Heart left ventricle (tissue), 16 donors: Measurements from ENCODE around the gene DENND6B. TPM values are rescaled to one million over a fixed set of nuclear protein-coding genes. Genes with fewer than 3 reads are reported as not detected.
A peak's percentile ranks its signal among the peaks of the same experiment; 100 is the strongest.

Experiments
- ATAC-seq, 4 donors: fragments of 200-7000 bp; cut with Tn5 transposase; one replicate each; pipeline ENCODE4 v1.9.1; 2020 to 2022; ENCODE audit warnings: moderate library complexity in 4 of 4, mild to moderate bottlenecking in 3 of 4, moderate number of reproducible peaks in 1 of 4
- DNase-seq, 5 donors: peaks; one replicate each; pipeline ENCODE4 v3.0.0-alpha.2; 2020
- H3K27ac ChIP-seq, 12 donors: fragments of 200-600 bp; sonication (generic) in 4 of 12; one replicate each; pipeline versions ENCODE4 v1.5.0 to v1.8.0; 2016 to 2022; ENCODE audit warnings: mild to moderate bottlenecking in 2 of 12
- H3K27me3 ChIP-seq, 9 donors: fragments of 200-600 bp; sonication (generic) in 2 of 9; one replicate each; pipeline versions ENCODE4 v1.5.1 to v1.8.0; 2016 to 2022; ENCODE audit warnings: mild to moderate bottlenecking in 3 of 9
- H3K36me3 ChIP-seq, 9 donors: fragments of 200-600 bp; sonication (generic) in 2 of 9; one replicate each; pipeline versions ENCODE4 v1.5.0 to v1.8.0; 2018 to 2022; ENCODE audit warnings: mild to moderate bottlenecking in 2 of 9
- H3K4me1 ChIP-seq, 12 donors: fragments of 200-600 bp; sonication (generic) in 4 of 12; one replicate each; pipeline versions ENCODE4 v1.5.0 to v1.8.0; 2016 to 2022; ENCODE audit warnings: mild to moderate bottlenecking in 3 of 12
- H3K4me3 ChIP-seq, 12 donors: fragments of 200-600 bp; sonication (generic) in 4 of 12; one replicate each; pipeline versions ENCODE4 v1.5.0 to v1.8.0; 2017 to 2022; ENCODE audit warnings: mild to moderate bottlenecking in 9 of 12, moderate library complexity in 4 of 12
- H3K9me3 ChIP-seq, 12 donors: fragments of 200-600 bp; sonication (generic) in 4 of 12; one replicate each; pipeline versions ENCODE4 v1.5.0 to v1.8.0; 2016 to 2022; ENCODE audit warnings: mild to moderate bottlenecking in 1 of 12
- CTCF ChIP-seq, 12 donors: fragments of 200-600 bp; sonication (generic) in 4 of 12; IDR thresholded peaks; one replicate each; pipeline versions ENCODE4 v1.5.0 to v1.8.0; 2018 to 2022; ENCODE audit warnings: antibody characterized with exemption in 12 of 12, mild to moderate bottlenecking in 5 of 12
- POLR2A ChIP-seq, 2 donors: fragments of 450-650 bp; IDR thresholded peaks; one replicate each; pipeline ENCODE4 v1.6.1; 2017; ENCODE audit warnings: antibody characterized with exemption in 2 of 2, mild to moderate bottlenecking in 2 of 2, moderate library complexity in 2 of 2
- WGBS, 4 donors: extraction: QIAGEN DNeasy Blood & Tissue Kit in 2 of 4; methylation state at CpG; one replicate each; pipeline versions ENCODE4 v1.1.5 to v1.1.7; 2013 to 2018; 5-methylcytosine and 5-hydroxymethylcytosine counted together
- intact Hi-C, 10 donors: fragments of 100-400 bp; cut with DNase I; formaldehyde crosslinking; loops; one replicate each; pipeline versions ENCODE4 v1.11.1 to v1.14.2; 2022
- polyA plus RNA-seq, 2 donors: library from polyadenylated mRNA; stranded (reverse); fragments of 200-250 nt; gene quantifications; one replicate each; pipeline ENCODE4 v1.2.3, GENCODE V29; 2013
- total RNA-seq, 9 donors: library from RNA; depleted of rRNA in 2 of 9; stranded (reverse); fragments of >200 nt in 2 of 9; fragmentation: NEBNext Ultra II Directional in 3 of 9; extraction: Animal tissue kit (Norgen Biotek cat#: 25700) in 3 of 9; gene quantifications; one replicate each; pipeline versions ENCODE4 v1.1.0 to v1.2.4, GENCODE V29; 2016 to 2023
- donor health status: ischemic (EF 13 %, LVEDD 7.1; RV severe dilation, severe dysfunction).
- donor health status: healthy with polysubstance abuse.
- donor health status: DM: no; HTN: yes; CAD: no.
- donor health status: DM: no; HTN: no; CAD: no.
- donor health status: ischemic (EF 25% LVEDD 6.9; RV normal size, moderate dysfunction).
- donor health status: ischemic (EF 25% LVEDD 5.7; RV mildly dilated, moderate dysfunction).
- donor health status: healthy.
- donor health status: DM: yes; HTN: yes; CAD: no.
- donor health status: ischemic (EF 35%, LVEDD 5.7; RV mildly dilated, moderate dysfunction).
- donor health status: nonischemic (EF 11% LVEDD 7.7; RV severe dilation, severe dysfunction).
- donor health status: DM: yes; HTN: yes; CAD: no.
- donor health status: PGD.
- donor health status: ischemic (EF 29% LVEDD 5.4; RV normal size, mild dysfunction).
- donor health status: nonischemic (EF 23%, LVEDD 6.1; RV moderate dilation, normal function).

Gene DENND6B
- total and polyA plus RNA-seq, 11 donors: 1.0 to 3.2 (median 1.5) TPM

- intact Hi-C loops: loop anchor here in 1 of 10 donors (10.0 kb wide), 1 partner anchor 193 kb away; no protein-coding TSS in a partner anchor
- TF ChIP-seq CTCF (IDR thresholded peaks at IDR 0.05): no peak
- peaks cover 0 to 10% (median 2%) of the 10 kb centered on the region in 12 donors for H3K4me1 ChIP-seq
- H3K36me3 ChIP-seq: peaks cover 0 to 19% (median 12%) of the 10 kb centered on the region in 9 donors
- DNase-seq (no peak), ATAC-seq (no peak)
- H3K9me3 ChIP-seq: no peaks in the 10 kb centered on the region
- H3K27me3 ChIP-seq: no peaks in the 10 kb centered on the region
- WGBS, 4 donors: 62 to 73% (median 68%) methylated on average over 2 of the region's 2 CpGs
- no peak overlapping the region for H3K4me3 ChIP-seq
- no peak overlapping the region for H3K27ac ChIP-seq
Observed at GRCh38 chr22:50348058-50348457, 21.2 kb upstream of the DENND6B start.

GRCh38 chr22:50347157-50347556 is 20.3 kb upstream of the DENND6B start:
- 71 to 75% (median 72%) methylated on average over 8 of the region's 8 CpGs for WGBS, 4 donors
- no peak for TF ChIP-seq POLR2A (IDR thresholded peaks at IDR 0.05)
- no peak for TF ChIP-seq CTCF (IDR thresholded peaks at IDR 0.05)

GRCh38 chr22:50346470-50346869 is 19.7 kb upstream of the DENND6B start:
- Histone ChIP-seq H3K27ac (no peak overlapping the region), H3K4me1 (peaks cover 0 to 22% (median 9%) of the 10 kb centered on the region in 12 donors), H3K27me3 (no peaks in the 10 kb centered on the region), H3K4me3 (no peak overlapping the region), H3K36me3 (peaks cover 0 to 5% (median 0%) of the 10 kb centered on the region in 9 donors), H3K9me3 (no peaks in the 10 kb centered on the region)
- no peak for TF ChIP-seq CTCF (IDR thresholded peaks at IDR 0.05)
- no peak for TF ChIP-seq POLR2A (IDR thresholded peaks at IDR 0.05)
- ATAC-seq: no peak
- no peak for DNase-seq
- 73 to 79% (median 77%) methylated on average over 8 of the region's 8 CpGs for WGBS, 4 donors
- intact Hi-C loops: loop anchor here in 1 of 10 donors (10.0 kb wide), 1 partner anchor 192 kb away; no protein-coding TSS in a partner anchor

More at GRCh38 chr22:50347157-50347556, 20.3 kb upstream of the DENND6B start:
- Histone ChIP-seq H3K36me3 (peaks cover 0 to 10% (median 3%) of the 10 kb centered on the region in 9 donors), H3K27me3 (no peaks in the 10 kb centered on the region), H3K27ac (no peak overlapping the region), H3K9me3 (no peaks in the 10 kb centered on the region), H3K4me1 (peaks cover 0 to 18% (median 6%) of the 10 kb centered on the region in 12 donors), H3K4me3 (no peak overlapping the region)
- intact Hi-C loops: loop anchor here in 1 of 10 donors (10.0 kb wide), 1 partner anchor 192 kb away; no protein-coding TSS in a partner anchor
- DNase-seq: no peak
- no peak for ATAC-seq

GRCh38 chr22:50343541-50343935 is 16.7 kb upstream of the DENND6B start:
- intact Hi-C loops: loop anchor here (2.0 to 10.0 kb wide), 7 partner anchors 17 to 196 kb away; partner anchors contain the start of genes HDAC10 (in 6 of the 10), MAPK11 (in 5 of the 10), TUBGCP6 (in 2 of the 10) and DENND6B (in 1 of the 10)
- peaks cover 0 to 22% (median 9%) of the 10 kb centered on the region in 12 donors for H3K4me1 ChIP-seq
- no peak for TF ChIP-seq CTCF (IDR thresholded peaks at IDR 0.05)
- TF ChIP-seq POLR2A (IDR thresholded peaks at IDR 0.05): no peak

More at GRCh38 chr22:50343541-50343935, 16.7 kb upstream of the DENND6B start:
- Histone ChIP-seq H3K9me3 (no peaks in the 10 kb centered on the region), H3K36me3 (peaks cover 0 to 5% (median 0%) of the 10 kb centered on the region in 9 donors), H3K27me3 (no peaks in the 10 kb centered on the region), H3K4me3 (peak overlapping the region; percentile 61 to 100 (median 86)), H3K27ac (peak overlapping the region in 11 of 12 donors; percentile 76 to 92 (median 79))
- ATAC-seq (no peak), DNase-seq (no peak)
- WGBS, 4 donors: 0 to 2% (median 1%) methylated on average over 1 to 9 of the region's 9 CpGs
